GM21360 (cell line): Measurements from ENCODE around the gene AJAP1.

Source experiments
- ATAC-seq: cut with Tn5 transposase; IDR thresholded peaks from one replicate; pipeline ENCODE4 v1.9.1; 2021; ENCODE audit warnings: mild to moderate bottlenecking, moderate library complexity; ENCODE audit not compliant: unreplicated experiment

The AJAP1 gene

DNA sequence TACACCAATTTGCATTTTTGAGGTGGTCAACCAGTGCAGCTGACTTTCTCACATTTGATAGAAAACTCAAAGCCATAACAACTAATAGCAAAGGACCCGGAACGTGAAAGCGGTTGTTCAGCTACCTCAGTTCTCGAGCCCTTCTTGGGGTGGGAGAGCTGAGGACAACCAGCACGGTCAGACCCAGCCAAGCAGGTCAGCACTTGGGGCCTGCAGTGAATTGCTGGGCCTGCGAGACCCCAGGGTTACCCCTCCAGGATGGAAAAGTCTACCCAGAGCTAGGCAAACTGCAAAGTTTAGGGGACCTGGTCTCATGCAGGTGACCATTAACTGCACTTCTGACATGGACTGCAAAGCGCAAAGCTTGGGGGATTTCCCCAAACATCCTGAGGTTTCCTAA is 23.8 kb upstream of the AJAP1 start:
- ATAC-seq = no peak

DNA sequence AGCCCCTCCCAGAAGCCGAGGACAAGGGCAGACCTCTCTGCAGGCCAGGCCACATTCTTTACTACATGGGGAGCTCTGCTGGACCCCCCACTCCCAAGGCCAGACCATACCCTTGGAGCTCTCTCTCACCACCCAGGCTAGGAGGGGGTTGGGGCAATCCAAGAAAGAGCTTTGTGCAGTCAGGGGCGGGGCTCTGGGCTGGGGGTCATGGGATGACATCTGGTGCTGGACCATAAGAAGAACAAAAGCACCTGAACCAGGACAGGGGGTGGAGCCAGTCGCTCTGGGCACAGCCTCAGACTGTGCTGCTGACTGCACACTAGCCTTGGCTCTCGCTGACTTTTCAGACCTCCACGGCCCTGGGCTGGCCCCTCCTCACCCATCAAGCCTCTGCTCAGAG is 23.1 kb upstream of the AJAP1 start:
- ATAC-seq = no peak

DNA sequence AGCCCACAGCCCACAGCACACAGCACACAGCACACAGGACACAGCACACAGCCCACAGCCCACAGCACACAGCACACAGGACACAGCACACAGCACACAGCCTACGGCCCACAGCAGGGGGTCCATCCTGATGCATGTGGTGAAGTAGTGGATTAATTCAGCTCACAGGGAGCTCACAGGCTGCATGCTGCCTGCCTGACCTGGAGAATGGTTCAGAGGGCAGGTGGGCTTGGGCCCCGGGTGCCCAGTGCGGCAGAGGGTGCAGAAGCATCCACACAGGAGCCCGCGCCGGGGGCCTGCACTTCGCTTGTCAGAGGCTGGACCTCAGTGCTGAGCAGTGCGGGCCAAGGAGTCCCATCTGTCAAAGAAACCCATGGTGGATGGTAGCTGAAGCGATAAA is 21.1 kb upstream of the AJAP1 start:
- no peak for ATAC-seq

DNA sequence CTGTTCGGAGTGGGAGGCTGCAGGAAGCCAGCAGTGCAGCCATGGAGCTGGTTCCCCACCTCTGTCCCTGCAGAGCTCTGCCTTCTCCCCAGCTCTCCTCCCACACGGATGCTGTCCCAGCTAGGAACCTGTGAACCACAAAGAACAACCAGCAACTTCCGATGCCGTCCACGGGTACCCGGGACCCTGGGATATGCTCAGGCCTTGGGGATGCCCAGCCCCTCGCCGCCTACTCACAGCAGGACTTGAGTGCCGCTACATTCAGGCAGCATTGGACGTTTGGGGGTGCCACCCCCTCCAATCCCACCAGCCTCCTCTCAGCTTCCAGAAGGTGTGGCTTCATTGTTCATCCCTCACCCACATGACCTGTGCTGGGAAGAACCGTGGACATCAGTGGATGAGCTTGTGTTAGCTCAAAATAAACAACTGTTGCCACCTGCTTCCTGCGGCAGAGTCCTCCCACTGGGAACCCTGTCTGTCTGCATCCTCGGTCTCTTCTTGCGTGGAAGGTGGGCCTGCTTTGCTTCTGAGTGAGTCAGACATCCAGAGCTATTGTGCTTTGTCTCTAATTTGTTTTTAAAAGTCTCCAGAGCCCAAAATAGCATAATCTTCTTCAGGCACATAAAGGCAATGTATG is 20.1 kb upstream of the AJAP1 start:
- no peak for ATAC-seq

DNA sequence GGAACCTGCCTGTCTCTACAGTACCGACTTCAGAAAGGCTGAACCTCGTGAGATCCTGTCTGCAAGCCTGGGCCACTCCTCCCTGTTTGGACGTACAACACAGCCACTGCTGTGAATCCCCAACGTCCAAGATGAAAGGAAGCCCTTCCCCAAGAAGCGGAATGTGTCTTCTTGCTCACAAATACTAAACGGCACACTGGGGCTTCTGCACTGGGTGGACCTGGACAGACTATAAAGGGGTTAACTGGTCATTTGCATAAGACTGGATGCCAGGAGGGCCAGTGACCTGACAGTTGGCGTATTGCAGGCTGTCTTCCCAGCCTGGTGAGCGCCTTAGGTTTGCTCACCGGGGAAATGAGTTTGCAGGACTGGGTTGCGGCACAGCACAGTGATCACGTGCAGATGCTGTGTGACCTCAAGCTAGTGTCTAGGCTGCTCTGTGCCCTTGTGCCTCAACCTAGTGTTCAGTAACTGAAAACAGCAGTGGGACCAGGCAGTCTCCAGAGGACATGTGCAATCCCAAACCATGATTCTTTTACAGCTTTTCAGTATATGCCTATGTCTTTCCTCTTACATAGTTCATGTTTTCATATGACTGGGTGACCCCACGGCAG is 19.5 kb upstream of the AJAP1 start:
- no peak for ATAC-seq

DNA sequence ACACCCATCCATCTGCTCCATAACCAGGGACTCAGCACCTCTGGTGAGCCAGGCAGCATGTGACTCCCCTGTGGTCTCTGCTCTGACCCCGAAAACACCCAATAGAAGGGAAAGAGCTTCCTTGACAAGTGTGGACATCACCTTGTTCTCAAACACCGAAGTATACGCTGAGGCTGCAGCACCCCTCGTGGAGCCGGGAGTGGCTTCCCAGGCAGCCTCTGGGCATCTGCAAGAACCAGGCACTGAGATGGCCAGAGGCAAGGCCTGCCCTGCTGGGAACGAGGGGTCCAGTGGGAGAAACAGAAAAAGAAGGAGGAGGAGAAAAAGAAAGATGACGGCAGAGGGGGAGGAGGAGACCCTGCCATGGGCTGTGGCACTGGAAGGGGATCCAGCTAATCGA is 18.2 kb upstream of the AJAP1 start:
- ATAC-seq = no peak

DNA sequence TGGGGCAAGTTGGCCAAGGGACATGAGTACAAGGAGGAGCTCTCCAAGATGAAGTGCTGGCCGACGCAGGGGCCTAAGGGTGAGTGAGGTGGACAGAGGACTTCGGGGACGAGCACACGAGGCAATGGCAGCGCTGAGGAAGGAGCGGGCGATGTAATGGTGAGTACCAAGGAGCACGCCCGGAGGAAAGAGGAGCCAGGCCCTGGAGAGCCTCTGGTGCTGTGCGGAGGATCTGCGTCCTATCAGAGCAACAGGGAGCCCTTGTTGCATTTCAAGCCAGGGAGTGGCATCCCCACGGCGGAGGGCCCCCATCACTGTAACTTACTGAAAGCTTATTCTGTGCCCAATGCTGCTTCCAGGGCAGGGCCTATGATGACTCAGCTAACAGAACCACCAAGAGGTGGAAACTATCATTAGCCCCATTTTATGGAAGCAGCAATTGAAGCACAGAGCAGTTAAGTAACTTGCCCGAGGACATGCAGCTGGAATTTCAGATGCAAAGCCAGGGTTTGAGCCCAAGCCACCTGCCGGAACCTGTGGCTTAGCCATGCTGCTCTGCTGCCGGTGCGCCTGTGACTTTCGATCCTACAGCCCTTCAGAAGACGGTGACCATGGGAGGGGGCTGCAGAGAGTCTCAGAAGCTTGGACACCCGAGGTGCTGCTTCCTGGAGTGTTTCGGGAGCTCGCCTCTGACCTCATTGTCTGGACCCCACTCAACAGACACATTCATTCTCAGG is 17.6 kb upstream of the AJAP1 start:
- no peak for ATAC-seq

DNA sequence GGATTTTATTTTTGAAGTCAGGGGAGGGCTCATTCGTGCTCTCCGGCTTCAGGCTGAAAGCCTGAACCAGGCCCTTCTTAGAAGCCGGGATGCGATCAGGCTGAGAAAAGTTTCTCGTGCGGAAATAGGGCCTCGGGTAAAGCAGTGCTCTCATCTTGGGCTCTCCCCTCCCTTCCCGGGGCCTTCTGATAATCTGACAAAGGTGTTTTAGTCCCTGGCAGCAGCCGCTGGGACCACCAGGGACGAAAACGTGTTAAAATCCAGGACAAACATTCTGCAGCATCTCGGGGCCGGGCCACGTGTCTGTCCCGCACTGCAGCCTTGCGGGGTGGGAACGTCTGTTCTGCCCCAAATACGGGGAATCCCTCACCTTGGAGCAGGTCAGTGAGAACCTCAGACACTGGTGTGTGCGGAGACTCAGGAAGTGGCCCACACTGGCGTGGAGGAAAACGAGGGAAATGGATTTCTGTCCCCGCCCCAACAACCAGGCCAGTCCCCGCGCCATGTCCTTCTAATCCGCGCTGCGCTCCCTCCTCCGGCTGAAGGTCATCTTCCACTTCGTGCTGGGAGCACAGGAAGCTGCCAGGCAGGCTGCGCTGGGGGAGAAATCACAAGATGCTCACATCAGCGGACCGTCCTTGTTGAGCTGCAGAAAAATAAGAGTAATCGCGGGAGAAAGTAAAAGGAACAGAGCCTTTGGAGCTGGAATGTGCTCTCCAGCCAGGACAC is 16.6 kb upstream of the AJAP1 start:
- ATAC-seq = no peak

DNA sequence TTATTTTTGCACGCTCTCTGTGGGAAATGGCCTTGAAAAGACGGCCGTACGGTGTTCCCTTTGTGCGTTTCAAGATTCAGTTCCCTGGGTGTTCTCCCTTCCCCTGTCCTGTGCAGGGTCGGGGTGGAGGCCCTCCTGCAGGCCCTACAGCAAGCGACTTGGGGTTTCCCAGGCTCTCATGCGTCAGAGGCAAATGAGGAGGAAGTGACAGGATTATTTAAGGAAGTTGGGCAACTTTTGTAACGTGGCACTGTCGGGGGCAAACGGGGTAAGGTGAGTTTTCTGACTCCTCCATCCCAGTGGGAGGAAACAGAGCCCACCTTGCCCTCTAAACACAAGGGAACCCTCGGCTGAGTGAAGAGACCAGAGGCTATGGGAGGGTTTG is 16.1 kb upstream of the AJAP1 start:
- no peak for ATAC-seq

DNA sequence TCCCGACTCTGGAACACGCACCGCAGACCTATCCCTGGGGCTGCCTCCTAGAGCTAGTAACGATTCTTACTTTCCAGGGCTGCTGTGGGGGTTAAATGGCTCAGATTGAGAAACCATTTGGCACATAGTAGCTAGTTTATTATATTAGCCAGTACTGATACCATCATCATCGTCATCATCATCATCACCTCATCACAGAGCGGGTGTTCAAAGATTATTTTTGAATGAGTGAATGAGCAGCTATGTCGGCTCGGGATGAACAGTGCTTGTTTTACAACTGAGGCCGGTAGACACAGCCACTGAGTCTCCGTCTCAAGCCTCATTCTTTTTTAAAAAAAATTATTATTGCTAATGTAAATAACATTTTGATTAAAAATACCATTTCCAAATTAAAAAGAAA is 13.5 kb upstream of the AJAP1 start:
- ATAC-seq = no peak

DNA sequence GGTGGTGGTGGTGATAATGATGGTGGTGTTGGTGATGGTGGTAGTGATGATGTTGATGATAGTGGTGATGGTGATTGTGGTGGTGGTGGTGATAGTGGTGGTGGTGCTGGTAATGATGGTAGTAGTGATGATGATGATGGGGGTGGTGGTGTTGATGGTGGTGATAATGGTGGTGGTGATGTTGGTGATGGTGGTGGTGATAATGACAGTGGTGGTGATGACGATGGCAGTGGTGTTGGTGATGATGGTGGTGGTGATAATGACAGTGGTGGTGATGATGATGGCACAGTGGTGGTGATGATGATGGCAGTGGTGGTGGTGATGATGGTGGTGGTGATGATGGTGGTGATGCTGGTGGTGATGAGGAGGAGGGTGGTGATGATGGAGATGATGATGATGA is 7.0 kb upstream of the AJAP1 start:
- ATAC-seq = no peak

DNA sequence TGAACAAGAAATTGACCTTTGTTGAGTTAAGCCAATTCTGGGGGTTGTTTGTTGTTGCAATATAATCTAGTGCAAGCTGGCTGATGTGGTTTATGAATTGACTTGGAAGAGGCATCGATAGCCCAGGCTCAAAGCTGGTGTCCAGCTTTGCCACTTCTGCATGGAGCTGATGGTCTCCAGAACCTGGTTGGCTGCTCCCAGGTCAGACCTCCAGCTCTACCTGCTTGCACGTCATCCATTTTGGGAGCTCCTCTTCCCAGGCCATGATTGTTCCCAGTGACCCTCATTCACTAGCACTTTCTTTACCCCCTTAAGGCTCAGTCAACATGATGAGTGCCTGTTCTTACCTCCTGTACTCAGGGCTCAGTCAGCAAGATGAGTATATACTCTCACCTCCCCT is 5.8 kb upstream of the AJAP1 start:
- ATAC-seq = no peak

DNA sequence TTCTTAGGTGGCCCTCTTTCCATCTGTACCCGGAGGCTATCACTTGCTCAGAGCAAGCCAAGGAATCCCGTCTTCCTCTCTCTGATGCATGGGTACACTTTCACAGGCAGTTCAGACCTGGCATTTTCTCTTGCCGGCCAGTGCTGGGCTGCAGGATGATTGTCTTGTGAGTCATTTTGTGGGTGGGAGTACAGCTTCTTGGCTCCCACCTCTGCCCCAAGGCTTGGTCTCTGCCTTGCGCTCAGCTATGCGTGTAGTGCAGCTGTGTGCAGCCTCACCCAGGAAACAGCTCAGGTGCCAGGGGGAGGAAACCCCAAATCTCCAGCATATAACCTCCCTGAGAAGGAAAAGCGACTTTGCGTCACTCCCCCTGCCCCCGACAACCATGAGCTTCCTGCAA is 3.9 kb upstream of the AJAP1 start:
- no peak for ATAC-seq

DNA sequence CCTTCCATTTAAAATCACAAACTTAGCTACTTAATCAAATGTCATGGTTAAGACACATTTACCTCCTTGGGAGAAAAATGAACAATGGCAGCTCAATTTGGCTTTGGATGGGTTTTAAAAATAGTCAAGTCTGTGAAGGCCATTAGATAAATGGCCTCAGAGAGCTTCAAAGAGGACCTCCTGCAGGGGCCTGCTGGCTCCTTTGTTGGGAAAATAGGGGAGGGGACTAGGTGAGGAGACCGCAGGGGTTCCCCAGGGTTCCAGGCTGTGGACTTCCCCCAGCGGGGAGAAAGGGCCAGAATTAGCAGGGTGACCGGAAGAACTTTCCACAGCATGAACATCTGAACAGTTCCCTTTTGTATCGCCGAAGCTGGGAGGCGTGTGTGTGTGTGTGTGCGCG is 3.4 kb upstream of the AJAP1 start:
- no peak for ATAC-seq

DNA sequence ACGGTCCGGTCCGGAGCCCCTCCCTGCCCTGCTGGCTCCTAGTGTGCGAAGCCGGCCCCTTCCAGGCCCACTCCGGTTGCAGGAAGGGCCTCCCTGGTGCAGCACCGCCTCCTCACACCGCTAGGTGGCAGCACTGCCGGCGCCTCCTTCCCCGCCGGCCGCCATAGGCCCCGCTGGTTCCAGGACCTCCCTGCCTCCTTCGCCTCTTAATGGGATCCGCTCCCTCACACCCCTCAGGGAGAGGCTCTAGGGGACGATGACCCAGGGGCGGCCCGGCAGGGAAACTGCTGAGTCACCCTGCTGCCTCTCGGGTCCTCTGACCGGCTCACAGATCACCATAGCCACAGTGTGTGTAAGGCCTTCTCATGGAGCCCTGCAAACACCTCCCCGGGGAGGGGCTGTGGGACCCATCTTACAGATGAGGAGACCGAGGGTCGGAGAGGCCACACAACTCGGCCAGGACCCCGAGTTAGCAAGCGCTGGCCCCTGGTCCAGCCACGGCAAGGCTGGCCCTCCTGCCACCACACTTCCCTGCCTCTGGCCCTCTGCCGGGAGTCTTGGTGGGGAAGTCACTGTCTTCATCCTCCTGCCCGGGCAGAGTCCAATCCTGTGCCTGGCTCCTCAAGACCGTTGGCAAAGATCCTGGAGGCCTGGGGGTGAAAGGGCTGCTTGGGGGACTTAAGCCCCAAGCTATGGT is 1.6 kb upstream of the AJAP1 start:
- ATAC-seq = peak; percentile 62

DNA sequence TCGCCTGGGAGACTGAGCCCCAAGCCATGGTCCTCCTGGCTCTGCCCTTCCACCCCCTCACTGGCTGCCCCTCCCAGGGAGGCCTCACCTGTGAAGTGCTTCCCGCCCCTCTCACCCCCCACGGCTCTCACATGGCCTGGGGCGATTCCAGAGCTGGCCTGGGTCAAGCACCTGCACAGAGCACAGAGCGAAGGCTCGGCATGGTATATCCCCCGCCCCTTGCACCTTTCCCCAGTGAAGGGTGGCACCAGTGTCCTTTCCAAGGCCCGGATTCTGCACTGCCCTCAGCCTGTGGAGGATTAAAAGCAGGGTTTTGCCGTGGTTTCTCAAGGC is 1.1 kb upstream of the AJAP1 start:
- no peak for ATAC-seq

DNA sequence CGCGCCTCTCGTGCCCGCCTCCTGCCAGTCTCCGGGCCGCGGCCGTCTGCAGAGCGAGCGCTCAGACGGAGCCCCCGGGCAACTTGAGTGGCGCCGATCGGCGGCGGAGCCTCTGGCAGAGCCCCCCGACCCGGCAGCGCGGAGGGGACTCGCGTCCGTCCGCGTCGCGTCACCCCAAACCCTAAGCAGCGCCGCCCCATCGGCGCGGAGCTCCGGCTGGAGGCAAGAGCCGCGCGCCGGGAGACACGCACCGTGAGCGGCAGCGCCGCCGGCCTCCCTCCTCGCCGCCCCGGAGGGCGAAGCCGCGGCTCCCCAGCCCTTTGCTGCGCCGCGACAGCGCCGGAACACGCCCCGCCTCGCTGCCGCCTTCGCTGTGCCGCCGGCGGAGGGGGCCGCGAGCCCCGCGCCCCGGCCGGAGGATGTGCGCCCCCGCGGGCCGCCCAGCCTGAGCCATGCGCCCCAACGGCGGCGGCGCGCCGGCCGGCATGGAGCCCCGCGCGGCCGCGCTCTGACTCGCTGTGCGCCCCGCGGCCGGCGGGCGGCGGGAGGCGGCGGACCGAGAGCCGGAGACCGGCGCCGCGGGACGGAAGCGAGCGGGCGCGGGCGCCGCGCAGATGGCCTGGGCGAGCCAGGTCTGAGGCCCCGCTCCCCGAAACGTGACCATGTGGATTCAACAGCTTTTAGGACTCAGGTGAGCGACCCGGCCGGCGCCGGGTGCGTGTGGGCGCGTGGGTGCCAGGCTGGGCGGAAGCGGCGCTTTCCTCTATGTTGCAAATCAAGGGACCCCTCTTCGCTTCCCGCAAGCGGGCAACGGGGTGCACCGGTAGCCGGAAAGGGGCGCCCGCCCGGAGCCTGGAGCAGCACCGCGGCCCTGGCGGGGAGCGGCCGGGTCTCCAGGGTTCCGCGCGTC is 610 bp downstream of the AJAP1 start:
- no peak for ATAC-seq

DNA sequence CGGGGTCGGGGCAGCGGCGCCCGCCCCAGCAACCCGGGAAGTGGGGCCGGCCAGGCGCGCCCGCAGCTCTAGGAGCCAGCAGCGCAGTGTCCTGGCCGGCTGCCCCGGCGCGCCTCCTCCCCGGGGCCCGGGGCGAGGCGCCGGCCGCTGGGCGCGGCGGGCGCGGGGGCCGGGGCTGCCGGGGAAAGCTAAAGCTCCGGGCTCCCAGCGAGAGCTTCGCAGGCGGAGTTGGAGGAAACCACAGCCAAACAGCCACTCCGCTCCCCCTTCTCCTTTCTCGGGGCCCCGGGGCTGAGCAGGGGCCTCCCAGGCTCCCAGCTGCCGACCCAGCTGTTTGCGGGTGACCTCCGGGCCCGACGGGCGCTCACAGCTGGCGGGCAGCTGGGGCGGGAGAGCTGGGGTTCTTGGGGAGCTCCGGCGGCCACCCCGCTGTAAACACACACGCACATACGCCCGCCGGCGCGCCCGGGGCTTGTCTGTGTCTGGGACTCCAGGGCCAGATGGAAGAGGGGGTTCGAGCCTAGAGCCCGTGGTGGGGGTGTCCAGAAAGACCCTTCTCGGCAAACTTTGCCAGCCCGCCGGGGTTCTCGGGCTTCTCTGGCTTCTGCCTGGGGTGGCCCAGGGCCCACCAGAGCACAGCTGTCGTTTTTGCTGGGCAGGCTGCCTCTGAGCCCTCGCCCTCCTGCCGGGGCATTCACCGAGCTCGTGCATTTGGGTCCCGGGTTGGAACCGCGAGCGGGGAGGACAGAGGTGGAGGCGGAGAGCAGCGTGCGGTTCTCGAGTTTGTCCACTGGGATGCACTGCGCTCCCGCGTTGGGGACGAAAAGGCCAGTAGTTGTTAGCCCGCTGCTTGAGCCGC is 1.5 kb downstream of the AJAP1 start:
- no peak for ATAC-seq

DNA sequence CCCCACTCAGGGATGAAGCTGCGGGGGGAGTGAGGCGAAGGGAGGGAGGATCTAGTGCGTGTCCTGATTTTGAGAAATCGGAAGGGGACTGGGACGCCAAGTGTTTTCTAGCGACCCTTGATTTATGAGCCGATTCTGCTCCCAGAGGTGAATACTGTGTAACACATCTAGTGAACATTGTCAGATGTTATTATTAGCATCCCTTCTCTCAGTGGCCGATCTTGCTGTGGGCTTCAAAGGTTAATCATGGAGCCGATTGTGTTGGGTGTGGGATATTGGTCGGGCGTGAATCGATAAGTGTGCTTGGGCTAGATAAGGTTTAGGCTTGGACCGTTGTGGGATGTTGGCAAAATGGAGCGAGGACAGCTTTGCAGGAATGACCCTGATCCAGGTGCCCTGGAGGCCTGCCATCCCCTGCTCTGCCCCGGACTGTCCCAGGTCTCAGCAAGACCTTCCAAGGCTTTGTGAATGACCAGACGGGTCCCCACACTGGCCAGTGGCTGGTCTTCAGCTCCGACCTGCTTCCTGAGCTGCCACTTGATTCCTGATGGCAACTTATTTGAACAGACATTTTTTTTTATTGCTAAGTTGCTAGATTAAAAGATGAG is 2.2 kb downstream of the AJAP1 start:
- no peak for ATAC-seq
